ENCODE results near the gene MBTD1.
"Not testable (repeated sequence)": the region's sequence is repeated elsewhere in the genome, so short reads cannot be mapped to it uniquely, and the experiment has no call there.

MBTD1 gene

GRCh38 chr17:51251010-51251409, 8.8 kb downstream of the MBTD1 start:
- DNase-seq = no peak

DNA sequence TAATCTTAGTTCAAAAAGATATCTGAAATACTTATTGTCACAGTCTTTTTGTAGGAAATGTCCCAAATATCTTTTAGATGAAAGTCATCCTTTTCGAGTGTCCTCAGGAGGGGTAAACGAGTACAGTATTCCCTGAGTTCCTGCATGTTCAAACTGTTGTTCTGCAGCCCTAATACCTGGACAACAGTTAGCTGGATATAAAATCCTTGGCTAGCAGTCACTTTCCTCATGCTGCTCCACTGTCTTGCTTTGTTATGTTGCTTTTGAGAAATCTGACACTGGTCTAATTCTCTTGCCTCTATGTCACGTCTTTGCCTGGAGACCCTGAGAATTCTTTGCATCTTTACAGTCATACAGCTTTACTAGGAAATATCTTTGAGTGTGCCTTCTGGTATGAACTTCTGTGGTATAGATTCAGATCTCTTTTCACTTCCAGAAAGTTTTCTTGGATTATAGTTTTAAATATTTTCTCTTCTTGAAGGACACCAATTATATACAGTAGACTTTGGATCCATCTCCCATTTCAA, 9.5 kb downstream of the MBTD1 start:
- DNase-seq = no peak

- no peak for DNase-seq
Observed at GRCh38 chr17:51245535-51245934, 14.3 kb downstream of the MBTD1 start.

GRCh38 chr17:51244041-51244440, 15.8 kb downstream of the MBTD1 start:
- DNase-seq = no peak

- no peak for DNase-seq
Observed at GRCh38 chr17:51240275-51240674, 19.6 kb downstream of the MBTD1 start.

DNA sequence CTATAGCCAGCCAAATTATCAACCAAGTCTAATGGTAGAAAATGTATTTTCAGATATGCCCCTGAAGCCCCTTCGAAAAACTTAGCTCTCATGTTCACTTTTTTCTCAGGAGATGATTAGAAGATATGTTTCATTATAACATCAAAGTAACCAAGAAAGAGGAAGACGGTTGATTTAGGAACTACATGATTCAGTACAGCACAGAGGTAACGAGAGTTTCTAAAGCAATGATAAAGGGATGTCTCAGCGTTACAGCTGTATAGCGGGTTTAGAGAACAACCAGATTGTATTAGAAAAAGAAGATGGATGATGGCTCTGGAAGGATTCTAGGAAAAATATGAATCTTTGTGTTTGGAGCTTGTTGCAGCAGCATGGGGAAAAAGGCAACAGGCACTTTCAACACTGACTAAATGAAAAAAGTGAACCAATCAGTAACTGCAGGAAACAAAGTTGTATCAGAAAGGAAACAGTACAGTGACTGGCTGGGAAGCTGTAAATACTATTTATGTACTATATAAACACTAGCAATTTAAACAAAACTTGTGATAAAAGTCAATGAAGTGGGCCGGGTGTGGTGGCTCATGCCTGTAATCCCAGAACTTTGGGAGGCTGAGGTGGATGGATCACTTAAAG, 21.5 kb downstream of the MBTD1 start:
- no peak for DNase-seq

DNA sequence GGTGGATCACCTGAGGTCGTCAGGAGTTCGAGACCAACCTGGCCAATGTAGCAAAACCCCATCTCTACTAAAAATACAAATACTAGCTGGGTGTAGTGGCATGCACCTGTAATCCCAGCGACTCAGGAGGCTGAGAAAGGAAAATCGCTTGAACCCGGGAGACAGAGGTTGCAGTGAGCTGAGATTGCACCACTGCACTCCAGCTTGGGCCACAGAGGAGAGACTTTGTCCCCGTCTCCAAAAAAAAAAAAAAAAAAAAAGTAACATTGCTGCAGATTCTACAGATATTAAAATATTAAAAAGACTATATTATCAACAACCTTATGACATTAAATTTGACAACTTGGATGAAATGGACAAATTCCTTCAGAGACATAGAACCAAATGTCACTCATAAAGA, 25.7 kb downstream of the MBTD1 start:
- no peak for DNase-seq

GRCh38 chr17:51231999-51232398, 27.9 kb downstream of the MBTD1 start:
- no peak for DNase-seq

DNA sequence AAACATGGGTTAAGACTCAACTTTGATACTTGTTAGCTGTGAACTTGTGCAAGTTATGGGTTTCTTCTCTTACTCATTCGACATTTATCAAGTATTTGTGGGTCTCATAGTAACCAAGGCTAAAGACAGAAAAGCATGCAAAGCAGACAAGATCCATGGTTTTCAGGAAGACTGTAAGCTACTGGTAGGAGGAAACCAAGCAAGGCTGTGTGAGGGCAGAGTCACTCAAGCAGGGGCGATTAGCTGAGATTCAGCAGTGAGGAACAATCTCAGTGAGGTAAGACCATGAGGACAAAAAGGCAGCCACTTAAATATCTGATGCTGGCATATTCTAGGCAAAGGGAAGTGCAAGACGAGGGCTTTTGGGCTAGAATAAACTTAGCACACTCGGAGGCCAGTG, 29.5 kb downstream of the MBTD1 start:
- no peak for DNase-seq

DNA sequence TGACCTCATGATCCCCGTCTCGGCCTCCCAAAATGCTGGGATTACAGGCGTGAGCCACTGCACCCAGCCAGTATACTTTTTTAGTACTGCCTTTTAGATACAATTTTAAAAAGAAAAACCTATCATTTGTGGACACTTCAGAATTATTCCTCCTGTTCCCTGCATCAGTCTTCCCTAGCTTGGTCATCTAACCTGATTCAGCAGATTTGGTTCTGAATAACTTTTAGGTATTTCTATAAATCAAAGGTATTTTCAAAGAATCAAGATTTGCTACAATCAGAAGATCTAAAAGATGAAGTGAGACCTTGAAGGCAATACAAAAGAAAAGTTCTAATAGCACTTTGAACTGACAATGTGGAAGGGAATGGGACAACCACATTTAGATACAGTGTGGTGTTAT, 30.0 kb downstream of the MBTD1 start:
- DNase-seq = no peak

GRCh38 chr17:51228161-51228560, 31.7 kb downstream of the MBTD1 start:
- DNase-seq = no peak

GRCh38 chr17:51225523-51225922, 34.3 kb downstream of the MBTD1 start:
- DNase-seq = not testable (repeated sequence)

GRCh38 chr17:51224402-51225262, 35.2 kb downstream of the MBTD1 start:
- DNase-seq = no peak

DNA sequence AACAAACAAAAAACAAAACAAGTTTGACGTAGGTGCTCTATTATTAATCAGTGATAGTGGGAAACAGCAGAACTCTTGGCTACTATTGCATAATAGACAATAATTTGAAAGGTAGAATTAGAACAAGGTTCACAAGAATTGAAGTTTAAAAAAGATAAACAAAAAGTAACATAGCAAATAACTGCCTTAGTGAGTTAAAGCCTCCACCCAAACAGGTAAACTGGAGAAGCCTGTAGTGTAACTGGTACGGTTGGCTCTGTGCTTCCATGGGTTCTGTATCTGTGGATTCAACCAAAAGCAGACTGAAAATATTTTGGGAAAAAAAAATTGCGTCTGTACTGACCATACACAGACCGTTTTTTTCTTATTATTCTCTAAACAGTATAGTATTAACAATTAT, 38.5 kb downstream of the MBTD1 start:
- no peak for DNase-seq

DNA sequence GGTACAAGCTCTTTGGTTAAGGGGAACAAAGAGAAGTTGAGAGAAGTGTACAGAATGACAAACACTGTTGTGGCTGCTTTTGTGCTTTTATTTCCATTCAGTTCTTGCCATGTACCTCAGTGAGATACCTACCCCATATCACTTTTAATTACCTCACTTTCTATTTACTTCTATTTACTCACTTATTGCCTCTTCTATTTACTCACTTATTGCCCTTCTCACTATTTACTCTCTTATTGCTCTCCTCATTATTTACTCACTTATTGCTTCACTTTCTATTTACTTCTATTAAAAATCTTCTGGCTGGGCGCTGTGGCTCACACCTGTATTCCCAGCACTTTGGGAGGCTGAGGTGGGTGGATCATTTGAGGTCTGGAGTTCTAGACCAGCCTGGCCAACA, 41.9 kb downstream of the MBTD1 start:
- no peak for DNase-seq

- DNase-seq = no peak
Observed at GRCh38 chr17:51214920-51215319, 44.9 kb downstream of the MBTD1 start.

GRCh38 chr17:51203838-51204237, 56.0 kb downstream of the MBTD1 start:
- no peak for DNase-seq

DNA sequence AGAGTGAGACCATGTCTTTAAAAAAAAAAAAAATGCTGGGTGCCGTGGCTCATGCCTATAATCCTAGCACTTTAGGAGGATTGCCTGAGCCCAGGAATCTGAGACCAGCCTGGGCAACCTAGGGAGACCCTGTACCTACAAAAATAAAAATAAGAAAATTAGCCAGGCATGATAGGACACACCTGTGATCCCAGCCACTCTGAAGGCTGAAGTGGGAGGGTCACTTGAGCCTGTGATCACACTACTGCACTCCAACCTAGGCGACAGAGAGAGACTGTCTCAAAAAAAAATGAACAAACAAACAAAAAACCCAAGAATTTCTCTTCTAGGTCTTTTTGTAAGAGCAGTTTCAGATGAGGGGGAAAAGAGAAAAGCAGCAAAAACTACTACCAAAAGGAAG, 59.0 kb downstream of the MBTD1 start:
- DNase-seq = no peak

DNA sequence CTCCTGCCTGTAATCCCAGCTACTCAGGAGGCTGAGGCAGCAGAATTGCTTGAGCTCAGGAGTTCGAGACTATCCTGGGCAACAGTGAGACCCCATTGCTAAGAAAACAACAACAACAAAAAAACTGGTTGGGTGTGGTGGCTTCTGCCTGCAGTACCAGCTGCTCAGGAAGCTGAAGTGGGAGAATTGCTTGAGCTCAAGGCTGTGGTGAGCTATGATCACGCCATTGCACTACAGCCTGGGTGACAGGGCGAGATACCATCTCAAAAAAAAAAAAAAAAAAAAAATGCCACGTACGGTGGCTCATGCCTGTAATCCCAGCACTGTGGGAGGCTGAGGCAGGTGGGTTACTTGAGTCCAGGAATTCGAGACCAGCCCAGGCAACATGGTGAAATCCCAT, 59.6 kb downstream of the MBTD1 start:
- DNase-seq = no peak

DNA sequence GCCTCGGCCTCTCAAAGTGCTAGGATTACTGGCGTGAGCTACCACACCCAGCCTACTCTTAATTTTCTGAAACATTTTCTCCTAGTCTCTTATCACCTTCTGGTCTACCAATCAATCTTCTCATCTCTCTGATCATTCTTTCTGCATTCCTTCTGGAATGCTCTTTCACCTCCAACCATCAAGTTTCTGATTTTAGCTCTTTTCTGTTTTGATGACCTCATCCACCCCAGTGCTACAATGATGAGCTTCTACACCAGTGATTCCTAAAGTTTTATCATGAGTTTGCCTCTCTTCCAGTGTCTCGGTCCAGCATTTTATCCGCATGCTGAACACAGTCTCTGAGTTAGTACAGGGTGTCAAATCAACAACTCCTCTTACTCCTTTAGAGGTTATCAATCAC, 62.1 kb downstream of the MBTD1 start:
- DNase-seq = no peak

DNA sequence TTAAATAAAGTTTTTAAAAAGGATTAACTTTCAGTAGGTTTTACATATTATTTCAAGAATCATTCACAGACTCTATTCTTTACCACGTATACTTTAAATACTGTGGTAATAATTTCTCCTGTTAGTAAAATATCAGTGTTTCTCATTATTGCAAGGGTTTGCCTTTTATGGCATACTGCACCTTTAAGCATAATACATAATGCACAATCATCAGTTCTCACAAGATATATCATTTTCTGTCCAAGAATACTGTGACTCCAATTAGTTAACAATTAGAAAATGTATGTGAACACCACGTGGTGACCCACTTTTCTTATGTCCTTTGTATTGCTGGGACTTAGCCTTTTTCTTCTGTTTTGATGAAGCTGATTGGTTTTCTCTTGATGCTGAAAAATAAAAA, 68.0 kb downstream of the MBTD1 start:
- DNase-seq = no peak

DNA sequence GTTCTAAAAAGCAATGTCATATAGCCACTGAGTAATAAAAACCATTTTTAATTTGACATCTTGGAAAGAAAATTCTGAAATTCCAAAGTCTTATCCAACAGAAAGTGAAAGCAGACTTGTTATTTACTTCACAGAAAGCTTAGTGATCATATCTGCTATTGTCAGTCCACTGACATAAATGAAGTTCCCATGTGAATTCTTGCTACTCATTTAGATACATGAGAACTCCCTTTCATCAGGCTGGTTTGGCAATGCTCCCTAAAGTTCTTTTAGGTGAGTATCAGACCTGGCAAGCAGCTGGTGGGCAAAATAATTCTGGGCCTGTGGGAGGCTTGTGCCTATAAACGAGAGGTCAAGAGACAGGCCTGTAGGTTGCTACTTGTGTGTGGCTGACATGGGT, 70.2 kb downstream of the MBTD1 start:
- DNase-seq = no peak

DNA sequence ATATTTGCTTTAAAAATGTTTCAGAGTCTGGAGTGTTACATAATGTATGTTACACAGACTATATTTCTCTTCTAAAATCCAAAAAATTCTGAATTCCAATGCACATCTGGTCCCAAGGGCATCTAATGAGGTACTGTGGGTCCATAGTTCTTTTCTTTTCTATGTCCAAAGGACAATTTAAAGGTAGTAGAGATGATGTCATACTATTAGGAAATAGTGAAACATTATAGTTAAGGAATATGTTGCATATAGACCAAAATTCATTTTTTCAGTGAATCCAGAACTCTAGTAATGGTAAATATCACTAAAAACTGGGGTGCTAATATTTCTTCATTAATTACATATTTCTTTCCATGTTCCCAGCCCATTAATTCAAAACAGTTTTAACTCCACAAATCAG, 70.7 kb downstream of the MBTD1 start:
- DNase-seq = no peak

DNA sequence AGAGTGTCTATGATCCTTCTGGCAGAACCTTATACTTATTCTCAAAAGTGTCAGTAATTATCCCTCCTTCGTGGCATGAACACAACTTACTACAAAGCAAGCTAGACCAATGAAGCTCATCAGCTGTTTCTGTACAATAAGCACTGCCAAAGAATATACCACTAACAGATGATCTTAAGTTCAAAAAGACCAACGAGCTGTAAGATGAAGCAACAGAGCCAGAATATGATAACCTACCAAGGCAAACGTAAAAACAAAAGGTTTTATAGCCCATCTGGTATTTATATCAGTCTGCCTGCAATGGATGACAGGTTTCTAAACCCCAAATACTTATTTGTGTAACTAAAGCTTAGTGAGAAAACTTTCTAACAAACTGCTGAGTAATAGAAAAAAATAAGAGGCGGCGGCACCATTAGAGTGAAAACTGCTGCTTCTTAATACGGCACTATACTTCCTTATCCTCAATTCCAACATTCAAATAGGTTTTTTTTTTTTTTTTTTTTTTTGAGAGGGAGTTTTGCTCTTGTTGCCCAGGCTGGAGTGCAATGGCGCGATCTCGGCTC, 71.5 kb downstream of the MBTD1 start:
- no peak for DNase-seq
